ENCODE measurements around the gene ARHGAP35. TPM values are rescaled to one million over a fixed set of nuclear protein-coding genes. Genes with fewer than 3 reads are reported as not detected.

ARHGAP35 gene
- total and polyA plus RNA-seq, 10 donors, result 2.3 to 49.4 (median 39.5) TPM

DNA sequence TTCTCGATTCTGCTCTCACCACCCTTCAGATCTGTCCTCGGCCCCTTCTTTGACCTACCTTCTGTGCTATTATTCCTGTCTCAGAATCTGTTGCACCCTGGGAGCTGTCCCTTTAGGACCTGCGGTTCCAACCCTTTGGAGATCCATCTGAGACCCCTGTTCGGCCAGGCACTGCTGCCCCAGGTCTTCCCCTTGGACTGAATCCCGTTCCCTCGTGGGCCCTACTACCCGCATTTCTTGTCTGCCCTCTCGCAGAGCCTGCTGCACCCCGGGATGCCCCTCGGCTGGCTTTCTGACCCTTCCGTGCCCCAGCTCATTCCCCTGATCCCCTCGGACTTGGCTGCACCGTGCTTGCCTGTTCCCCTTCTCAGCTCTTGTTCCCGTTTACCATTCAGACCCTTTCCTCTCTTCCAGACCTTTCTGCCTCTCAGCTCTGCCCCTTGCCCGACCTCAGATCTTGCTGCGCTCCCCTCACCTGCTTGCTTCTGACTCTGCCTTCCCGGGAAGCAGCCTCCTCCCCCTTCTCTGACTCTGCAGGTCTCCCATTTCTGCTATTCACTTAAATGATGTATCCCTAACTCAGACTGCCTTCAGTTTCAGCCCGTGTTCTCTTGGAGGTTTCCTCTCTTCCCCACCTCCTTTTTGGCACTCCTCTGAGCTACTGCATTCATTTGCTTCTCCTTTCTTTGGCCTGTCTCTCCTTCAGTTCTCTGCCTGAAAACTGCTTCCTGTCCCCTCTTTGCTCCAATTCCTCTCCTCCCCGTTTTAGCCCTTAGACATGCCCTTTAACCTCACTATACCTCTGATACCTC, 1.1 kb downstream of the ARHGAP35 start:
- no peak for DNase-seq
- H3K27ac ChIP-seq, result peak overlapping the region in 7 of 8 donors; percentile 41 to 99 (median 98)
- 1 to 2% (median 2%) methylated on average over 19 of the region's 19 CpGs for WGBS, 5 donors
- intact Hi-C loops (cut with DNase I; ENCODE audit: low total_unique reads), result loop anchor here (5.0 kb wide), 1 partner anchor 125 kb away; no protein-coding TSS in a partner anchor
- no peaks in the 10 kb centered on the region for H3K27me3 ChIP-seq (replicated peaks in 1 of 7)
- H3K36me3 ChIP-seq, result peaks cover 0 to 6% (median 0%) of the 10 kb centered on the region in 6 donors
- no peaks in the 10 kb centered on the region for H3K9me3 ChIP-seq
- H3K4me3 ChIP-seq, result peak overlapping the region; percentile 77 to 96 (median 92)
- TF ChIP-seq POLR2AphosphoS5 (IDR thresholded peaks at IDR 0.05) (peak in 1 of 3 donors; percentile 20), POLR2A (IDR thresholded peaks at IDR 0.05) (no peak)
- H3K4me1 ChIP-seq, result peaks cover 24 to 72% (median 57%) of the 10 kb centered on the region in 6 donors

DNA sequence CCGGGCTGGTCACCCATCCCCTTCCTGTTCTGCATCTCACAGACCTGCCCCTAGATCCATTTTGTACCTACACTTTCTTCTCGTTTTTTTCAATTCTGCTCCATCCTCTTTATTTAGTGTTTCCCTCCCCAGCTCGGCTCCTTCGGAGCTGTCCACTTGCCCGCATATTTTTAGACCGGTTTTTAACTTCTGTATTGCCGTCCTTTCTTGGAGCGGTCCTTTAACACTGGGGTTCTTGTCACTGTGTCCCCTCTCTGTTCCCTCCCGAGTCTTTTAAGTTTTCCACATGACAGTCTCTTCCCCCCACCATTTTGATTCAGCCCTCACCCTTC, 1.7 kb downstream of the ARHGAP35 start:
- H3K9me3 ChIP-seq, result no peaks in the 10 kb centered on the region
- 22 to 39% (median 35%) methylated on average over 9 of the region's 9 CpGs for WGBS, 5 donors
- no peak for DNase-seq
- intact Hi-C loops (cut with DNase I; ENCODE audit: low total_unique reads), result loop anchor here (5.0 kb wide), 1 partner anchor 125 kb away; no protein-coding TSS in a partner anchor
- peak overlapping the region in 7 of 8 donors; percentile 41 to 99 (median 98) for H3K27ac ChIP-seq
- H3K4me3 ChIP-seq, result peak overlapping the region; percentile 77 to 96 (median 92)
- TF ChIP-seq, protein P1, sequence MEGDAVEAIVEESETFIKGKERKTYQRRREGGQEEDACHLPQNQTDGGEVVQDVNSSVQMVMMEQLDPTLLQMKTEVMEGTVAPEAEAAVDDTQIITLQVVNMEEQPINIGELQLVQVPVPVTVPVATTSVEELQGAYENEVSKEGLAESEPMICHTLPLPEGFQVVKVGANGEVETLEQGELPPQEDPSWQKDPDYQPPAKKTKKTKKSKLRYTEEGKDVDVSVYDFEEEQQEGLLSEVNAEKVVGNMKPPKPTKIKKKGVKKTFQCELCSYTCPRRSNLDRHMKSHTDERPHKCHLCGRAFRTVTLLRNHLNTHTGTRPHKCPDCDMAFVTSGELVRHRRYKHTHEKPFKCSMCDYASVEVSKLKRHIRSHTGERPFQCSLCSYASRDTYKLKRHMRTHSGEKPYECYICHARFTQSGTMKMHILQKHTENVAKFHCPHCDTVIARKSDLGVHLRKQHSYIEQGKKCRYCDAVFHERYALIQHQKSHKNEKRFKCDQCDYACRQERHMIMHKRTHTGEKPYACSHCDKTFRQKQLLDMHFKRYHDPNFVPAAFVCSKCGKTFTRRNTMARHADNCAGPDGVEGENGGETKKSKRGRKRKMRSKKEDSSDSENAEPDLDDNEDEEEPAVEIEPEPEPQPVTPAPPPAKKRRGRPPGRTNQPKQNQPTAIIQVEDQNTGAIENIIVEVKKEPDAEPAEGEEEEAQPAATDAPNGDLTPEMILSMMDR (IDR thresholded peaks at IDR 0.05 in 8 of 11, conservative IDR thresholded peaks at IDR 0.05 in 3 of 11), result no peak
- TF ChIP-seq POLR2A (IDR thresholded peaks at IDR 0.05), result no peak
- no peak for TF ChIP-seq POLR2AphosphoS5 (IDR thresholded peaks at IDR 0.05)
- H3K36me3 ChIP-seq, result peaks cover 0 to 6% (median 0%) of the 10 kb centered on the region in 6 donors
- peaks cover 24 to 76% (median 62%) of the 10 kb centered on the region in 6 donors for H3K4me1 ChIP-seq
- no peaks in the 10 kb centered on the region for H3K27me3 ChIP-seq (replicated peaks in 1 of 7)

DNA sequence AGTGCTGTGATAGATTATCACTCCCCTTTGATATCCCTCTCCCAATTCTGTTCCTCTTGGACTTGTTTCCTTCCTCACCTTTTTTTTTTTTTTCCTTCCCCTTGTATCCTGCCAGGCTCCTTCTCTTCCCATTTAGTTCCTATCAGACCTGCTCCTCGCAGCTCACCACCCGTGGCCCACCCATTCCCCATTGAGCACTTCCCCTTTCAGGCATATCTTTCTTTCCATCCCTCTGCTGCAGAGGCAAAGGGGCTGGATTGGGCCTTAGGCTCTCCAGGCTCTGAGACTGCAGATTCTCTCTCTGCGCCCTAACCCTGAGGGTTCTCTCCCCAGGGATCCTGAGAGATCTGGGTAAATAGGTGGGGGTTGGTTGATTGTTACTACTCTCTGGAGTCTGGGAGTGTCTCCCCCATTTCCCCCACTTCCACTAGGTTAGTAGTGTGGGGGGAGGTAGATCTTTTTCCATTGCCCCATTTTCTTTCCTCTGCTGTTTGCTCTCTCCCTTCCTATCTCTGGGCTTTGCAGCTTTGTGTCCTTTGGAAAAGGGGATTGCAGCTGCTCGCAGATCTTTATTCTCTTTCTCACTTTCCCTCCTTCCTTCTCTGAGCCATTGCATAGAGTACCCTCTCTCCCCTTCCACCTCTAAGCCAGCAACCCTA, 2.3 kb downstream of the ARHGAP35 start:
- H3K36me3 ChIP-seq, result peaks cover 0 to 6% (median 0%) of the 10 kb centered on the region in 6 donors
- peaks cover 28 to 83% (median 65%) of the 10 kb centered on the region in 6 donors for H3K4me1 ChIP-seq
- no peaks in the 10 kb centered on the region for H3K27me3 ChIP-seq (replicated peaks in 1 of 7)
- TF ChIP-seq, protein P1 (IDR thresholded peaks at IDR 0.05 in 8 of 11, conservative IDR thresholded peaks at IDR 0.05 in 3 of 11), result no peak
- TF ChIP-seq POLR2A (IDR thresholded peaks at IDR 0.05), result no peak
- TF ChIP-seq POLR2AphosphoS5 (IDR thresholded peaks at IDR 0.05), result no peak
- no peaks in the 10 kb centered on the region for H3K9me3 ChIP-seq
- intact Hi-C loops (cut with DNase I; ENCODE audit: low total_unique reads), result loop anchor here (5.0 kb wide), 1 partner anchor 124 kb away; no protein-coding TSS in a partner anchor
- peak overlapping the region in 6 of 8 donors; percentile 0 to 94 (median 84) for H3K4me3 ChIP-seq
- DNase-seq, result no peak
- 50 to 65% (median 57%) methylated on average over 4 of the region's 4 CpGs for WGBS, 5 donors
- peak overlapping the region in 4 of 8 donors; percentile 95 to 99 (median 98) for H3K27ac ChIP-seq

DNA sequence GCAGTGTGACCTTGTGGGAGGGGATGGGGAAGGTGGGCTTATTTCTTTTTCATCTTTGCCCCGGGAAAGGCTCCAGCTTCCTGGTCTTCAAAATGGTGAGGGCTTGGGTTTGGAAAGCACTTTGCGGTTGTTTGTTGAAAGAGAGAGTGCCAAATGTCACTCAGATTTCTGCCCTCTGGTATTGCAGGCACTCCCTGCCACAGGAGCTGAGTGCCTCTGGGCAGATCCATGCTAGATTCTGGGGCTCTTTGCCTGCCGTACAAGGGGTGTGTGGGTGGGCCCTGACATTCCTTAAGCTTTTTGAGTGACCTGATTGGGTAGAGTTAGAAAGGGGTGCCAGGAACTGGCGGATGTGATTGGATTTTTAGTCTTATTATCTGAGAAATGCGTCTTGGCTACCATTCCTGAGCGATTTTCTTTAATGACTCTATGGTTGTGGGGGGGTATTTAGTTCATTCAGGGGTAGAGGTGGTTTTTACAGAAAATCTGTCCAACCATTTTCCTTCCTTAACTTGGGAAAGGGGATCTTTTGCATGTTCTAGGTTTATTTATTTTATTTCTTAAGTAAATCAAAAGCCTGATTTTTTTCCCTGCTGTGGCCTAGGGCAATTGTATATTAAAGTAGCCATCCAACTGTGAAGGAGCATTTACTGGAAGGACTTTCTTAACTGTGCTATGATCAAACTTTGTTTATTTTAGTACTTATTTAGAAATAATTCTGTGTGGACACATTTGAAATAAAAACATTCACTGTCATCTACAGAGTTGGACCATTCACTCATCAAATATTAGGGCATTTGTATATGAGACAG, 3.2 kb downstream of the ARHGAP35 start:
- Histone ChIP-seq H3K4me1 (peaks cover 29 to 88% (median 67%) of the 10 kb centered on the region in 6 donors), H3K27ac (peak overlapping the region in 5 of 8 donors; percentile 14 to 99 (median 98))
- 66 to 82% (median 77%) methylated on average over 6 of the region's 6 CpGs for WGBS, 5 donors

More for the DNA sequence above, 3.2 kb downstream of the ARHGAP35 start:
- intact Hi-C loops (cut with DNase I; ENCODE audit: low total_unique reads), result loop anchor here (5.0 kb wide), 1 partner anchor 123 kb away; no protein-coding TSS in a partner anchor
- DNase-seq, result no peak
- TF ChIP-seq, protein P1 (IDR thresholded peaks at IDR 0.05 in 8 of 11, conservative IDR thresholded peaks at IDR 0.05 in 3 of 11), result no peak
- TF ChIP-seq POLR2A (IDR thresholded peaks at IDR 0.05), result no peak
- Histone ChIP-seq H3K9me3 (no peaks in the 10 kb centered on the region), H3K27me3 (replicated peaks in 1 of 7) (no peaks in the 10 kb centered on the region), H3K36me3 (peaks cover 0 to 6% (median 0%) of the 10 kb centered on the region in 6 donors), H3K4me3 (peak overlapping the region in 2 of 8 donors; percentile 91 to 94)
